Right renal cortex interstitium (tissue), 3 donors: ENCODE measurements around the gene LINC01488. TPM values are rescaled to one million over a fixed set of nuclear protein-coding genes. Genes with fewer than 3 reads are reported as not detected.

Source experiments
- DNase-seq, 3 donors: peaks; one replicate each; pipeline ENCODE4 v3.0.0-alpha.2; 2013; ENCODE audit warnings: low read depth in 3 of 3, low spot score in 2 of 3
- polyA plus RNA-seq, 3 donors: library from polyadenylated mRNA; unstranded; fragments of 120-200 nt; gene quantifications; one replicate each; pipeline ENCODE4 v1.2.1, GENCODE V29; 2013; ENCODE audit not compliant: insufficient read length in 3 of 3

Gene LINC01488
- polyA plus RNA-seq, 3 donors: 0.04 to 0.06 TPM; not detected in 1

DNA sequence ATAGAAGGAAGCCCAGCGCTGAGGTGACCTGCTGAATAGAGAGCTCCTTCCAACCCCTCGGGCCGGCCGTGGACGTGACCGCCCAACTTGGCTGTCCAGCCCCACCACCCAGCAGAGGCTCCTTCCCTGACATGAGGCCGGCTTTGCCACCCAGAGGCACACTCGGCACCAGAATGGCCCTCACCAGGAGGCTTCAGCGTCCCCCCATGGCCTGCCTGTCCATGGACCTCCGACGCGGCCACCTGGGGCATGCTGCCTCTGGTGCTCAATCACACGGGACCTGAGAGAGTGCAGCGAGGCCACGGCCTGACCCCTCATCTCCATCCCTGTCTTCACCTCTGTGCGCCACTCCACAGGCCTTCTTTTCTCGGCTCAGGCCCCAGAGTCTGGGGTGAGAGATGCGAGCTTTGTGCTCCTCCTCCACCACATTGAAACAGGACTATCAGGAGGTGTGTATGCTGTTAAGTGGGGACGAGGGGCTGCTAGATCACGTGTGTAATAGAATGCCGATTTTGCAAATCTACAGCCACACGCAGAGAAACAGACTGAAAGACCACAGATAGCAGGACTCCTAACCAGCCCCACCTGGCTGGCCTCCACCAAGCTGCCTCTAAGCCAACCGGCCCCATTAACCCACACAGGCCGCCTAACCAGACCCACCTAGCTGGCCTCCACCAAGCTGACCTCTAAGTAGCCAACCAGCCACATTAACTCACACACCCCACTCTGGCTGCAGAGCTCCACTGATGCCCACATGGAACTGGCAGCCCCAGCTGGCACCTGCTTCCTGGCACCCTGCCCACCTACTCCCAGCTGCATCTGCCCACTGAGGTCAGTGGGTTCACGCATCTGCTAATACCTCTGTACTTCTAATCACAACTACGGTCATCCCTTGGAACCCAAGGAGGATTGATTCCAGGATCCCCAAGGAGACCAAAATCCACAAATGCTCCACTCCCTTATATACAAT lies 20.7 kb downstream of the LINC01488 start:
- no peak for DNase-seq

DNA sequence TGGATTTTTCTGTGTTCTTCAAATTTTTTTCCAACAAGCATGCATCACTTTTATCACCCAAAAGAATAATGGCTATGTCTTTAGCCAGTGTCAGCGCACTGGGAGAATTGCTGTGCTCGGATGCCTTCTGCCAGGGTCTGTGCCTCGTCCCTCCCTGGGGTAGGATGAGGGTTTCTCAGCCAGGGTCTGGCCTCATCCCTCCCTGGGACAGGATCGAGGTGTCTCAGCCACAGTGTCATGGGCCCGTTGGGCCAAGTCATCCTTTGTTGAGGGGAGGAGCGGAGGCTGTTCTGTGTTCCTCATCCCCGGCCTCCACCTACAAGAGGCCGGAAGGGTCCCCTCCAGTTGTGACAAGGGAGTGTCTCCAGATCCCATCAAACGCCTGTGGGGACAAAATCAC lies 22.7 kb downstream of the LINC01488 start:
- no peak for DNase-seq

DNA sequence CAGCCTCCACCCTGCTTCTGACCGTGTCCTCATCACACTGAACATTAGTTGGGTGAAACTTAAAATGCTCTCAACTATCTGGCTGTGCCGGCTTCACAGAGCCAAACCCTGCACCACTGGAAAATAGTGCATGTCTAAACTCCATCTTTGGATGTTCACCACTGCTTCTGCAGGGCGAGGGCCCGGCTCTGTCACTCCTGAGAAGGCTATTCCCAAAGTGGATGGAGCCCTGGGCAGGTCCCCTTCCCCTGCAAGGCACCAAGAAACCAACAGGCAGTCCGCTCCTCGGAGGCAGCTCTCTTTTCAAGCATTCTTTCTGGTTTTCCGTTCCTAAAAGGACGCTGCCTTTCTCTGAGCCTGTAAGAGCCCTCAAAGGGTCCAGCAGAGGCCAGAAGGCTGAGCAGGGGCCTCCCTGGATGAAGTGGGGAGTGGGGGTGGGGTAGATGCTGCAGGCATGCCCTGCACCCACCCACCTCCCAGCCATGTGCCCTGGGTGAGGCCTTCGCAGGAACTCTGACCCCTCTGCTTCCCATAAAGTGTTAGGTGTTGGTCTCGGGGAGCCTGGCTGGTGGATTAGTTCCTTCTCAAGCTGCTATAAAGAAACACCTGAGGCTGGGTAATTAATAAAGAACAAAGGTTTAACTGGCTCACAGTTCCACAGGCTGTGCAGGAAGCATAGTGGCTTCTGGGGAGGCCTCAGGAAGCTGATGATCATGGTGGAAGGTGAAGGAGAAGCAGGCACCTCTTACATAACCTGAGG lies 23.3 kb downstream of the LINC01488 start:
- DNase-seq: no peak

DNA sequence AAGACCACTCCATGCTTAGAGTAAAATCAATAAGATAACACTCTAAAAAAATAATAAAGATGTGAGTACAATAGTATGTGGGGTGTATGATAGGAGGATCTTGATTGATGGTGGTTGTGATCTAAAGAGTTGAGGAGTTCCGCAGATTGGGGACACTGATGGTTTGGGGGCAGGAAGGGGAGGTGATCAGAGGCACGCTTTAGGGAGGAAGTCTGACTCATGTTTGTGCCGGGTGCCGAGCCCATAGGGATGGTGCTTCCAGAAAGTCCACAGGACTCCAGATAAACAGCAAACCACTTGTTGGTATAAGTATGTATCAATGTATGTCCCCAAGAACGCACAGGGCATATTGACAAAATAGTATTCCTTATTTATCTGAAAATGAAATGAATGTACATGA lies 27.5 kb downstream of the LINC01488 start:
- DNase-seq: no peak

DNA sequence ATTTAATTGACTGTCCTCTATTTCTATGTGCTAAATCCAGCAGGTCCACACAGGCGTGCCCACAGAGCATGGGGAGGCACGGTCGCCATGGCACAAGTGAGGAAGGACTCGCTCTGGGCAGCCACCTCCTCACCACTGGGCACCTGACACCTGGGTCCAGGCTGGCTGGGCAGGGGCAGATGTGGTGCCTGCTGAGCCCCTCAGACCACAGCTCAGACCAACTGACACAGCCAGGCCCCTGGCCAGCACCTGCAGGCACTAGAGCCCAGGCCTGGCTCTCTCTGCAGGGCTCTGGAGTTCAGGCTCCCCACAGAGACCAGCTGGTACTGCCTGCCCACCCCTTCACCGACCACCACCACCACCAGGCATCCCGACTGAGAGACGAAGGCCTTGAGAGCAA lies 27.9 kb downstream of the LINC01488 start:
- no peak for DNase-seq

DNA sequence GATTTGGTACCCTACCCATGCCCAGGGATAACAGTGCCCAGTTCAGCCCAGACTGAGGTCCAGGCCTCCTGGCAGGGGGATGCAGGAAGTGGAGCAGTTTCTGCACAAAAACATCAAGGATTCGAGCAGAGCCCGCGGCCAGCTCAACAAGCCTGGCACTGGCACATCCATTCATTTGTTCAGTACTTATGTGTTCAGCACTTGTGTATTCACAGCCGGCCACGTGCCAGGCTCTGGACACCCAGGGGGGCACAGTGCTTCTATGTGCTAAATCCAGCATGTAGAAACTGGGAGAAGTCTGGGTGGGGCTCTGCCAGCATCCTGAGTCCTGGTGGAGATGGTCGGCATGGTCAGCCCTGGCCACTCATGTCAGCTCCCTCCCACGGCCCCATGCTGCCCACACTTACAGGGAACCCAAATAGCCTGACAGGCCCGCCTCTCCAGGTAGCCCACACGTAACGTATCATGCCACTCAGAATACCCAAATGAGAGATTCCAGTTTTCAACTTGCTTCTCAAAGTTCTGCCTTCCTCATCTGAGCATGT lies 28.5 kb downstream of the LINC01488 start:
- DNase-seq: no peak

DNA sequence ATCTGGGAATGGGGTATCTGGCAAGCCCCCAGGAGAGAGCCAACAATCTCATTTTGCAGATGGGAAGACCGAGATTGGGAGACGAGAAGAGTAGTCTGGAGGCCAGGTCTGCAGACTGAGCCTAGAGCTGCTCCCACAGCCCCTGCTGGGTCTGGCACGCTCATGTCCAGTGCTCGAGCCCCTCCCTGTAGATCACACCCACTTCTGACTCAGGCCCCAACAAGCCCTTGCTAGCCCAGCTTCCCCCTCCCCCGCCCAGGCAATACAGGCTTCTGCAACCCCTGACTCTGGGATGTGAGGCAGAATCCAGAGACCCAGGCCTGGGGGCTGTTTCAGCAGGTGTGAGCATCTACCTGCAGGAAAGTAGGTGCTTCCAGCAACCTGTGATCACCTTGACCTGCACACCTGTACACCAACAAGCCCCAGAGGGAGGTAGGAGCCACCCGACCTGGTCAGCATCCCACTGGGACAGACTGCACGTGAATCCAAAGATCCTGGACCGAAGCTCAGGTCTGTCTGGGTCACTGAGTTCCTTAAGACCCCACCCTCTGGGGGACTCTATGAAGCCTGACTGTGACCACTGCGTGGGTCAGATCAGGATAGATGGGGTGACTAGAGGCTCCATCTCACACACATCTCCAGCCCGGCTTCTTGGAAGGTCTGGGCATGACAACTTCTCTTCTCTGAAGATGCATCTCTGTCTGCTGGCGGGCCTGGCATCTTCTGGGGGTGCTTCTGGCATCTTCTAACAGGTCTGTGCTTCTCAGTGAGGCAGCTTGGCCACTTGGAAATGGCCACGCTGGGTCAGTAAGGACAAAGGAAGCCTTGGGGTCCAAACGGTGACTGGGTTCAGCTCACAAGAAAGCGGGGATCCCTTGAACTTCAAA lies 29.3 kb downstream of the LINC01488 start:
- no peak for DNase-seq

DNA sequence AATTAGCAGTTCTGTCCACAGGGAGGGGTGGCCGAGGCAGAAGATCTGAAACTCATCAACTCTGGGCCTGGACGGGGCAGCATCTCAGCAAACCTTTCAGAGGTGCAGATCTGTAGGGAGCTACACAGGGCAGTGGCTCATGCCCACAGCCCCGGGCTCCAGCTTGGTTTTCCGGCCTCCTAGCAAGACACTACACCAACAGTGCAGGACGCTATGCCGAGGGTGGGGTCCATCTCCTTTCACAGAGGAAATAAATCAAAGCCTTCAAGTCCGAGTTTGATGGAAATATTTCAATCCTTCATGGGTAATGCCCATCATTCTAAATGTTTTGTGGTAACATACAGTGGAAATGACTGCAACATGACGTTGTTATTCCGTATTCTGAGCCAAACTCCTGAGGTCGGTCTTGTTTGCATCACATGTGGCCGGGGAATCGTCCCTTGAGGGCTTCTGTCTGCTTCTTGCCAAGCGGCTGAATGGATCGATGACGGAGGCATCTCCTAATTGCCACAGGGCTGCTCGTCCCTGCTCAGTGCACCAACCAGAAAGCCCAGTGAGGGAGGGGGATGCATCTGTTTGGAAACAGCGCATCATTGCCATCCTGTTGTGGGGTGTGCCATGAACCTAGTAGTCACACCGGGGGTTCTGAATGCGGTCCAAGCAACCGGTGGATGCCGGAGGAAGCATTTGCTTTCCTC lies 30.0 kb downstream of the LINC01488 start:
- DNase-seq: no peak

DNA sequence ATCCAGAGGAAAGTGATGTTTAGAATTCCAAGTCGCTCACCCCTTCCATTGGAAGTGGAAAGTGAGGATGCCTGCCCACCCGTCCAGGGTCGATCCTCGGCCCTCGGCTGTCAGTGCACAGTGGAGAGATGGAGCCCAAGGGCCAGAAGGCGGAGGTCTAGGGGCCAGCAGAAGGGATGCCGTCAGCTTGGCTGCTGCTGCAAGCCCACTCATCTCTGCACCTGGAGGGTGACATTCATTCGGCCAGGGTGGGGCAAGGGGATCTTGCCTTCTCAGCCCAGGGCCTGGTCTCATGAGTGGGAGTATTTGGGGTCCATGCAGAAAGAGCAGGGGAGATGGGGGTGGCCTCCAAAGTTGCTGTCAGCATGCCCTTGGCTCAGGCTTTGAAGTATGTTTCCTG lies 30.7 kb downstream of the LINC01488 start:
- DNase-seq: no peak

DNA sequence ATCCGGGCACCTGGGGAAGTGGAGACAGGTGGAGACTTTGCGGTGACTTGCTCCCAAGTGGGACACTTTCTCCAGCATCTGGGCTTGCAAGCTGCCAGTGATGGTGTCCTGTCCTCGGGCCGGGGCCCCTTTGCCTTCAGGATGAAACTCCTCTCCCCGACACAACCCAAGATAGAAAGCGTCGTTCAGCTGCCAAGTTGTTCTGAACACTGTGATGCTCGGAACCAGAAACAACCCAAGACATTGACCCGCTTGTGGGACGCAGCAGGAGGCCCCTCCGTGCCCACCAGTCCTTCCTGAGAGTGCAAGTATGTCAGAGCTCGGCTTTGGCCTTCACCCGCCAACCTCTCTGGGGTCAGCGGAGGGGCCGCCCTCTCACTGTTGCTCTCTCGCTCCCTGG lies 31.3 kb downstream of the LINC01488 start:
- DNase-seq: no peak

DNA sequence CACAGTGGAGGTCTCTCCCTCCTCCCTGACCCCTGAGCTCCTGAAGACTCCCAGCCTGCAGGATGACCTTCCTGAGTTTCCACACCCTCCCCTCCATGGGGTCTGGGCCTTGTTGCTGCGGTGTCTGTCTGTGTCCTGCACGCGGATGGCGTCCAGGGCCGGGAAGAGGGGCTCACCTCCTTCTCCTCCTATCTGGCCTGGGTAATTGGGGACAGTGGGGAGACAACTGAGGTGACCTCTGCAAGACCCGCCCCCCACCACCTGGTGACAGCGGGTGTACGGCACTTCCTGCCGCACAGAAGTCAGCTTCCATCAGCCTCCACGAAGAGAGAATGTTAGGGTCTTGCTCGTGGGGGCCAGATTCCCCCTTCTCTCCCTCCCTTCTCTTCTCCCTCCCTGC lies 31.7 kb downstream of the LINC01488 start:
- no peak for DNase-seq

DNA sequence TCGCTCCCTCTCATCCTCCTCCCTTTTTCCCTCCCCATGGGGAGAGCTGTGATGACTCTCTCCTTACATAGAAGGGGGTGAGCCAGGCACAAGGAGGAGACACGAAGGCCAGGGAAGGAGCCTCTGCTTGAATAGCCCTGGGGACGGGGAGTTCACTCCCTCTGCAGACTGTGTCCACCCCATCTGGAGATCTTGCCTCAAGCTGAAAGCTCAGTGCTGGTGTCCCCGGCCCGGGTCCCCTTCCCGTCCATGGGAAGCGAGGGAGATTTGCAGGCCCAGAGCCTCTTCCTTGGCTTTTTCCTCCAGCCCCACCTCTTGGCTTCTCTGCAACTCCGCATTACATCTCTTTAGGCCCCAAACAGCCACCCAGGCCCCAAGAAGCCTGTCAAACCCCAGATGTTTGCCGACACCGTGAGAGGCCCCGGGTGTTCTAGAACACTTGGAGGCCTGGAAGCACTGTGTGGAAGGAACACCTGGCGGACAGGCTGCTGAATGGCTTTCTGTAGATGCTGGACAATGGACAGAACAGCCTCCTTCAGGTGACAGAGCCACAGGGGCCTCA lies 32.3 kb downstream of the LINC01488 start:
- no peak for DNase-seq

DNA sequence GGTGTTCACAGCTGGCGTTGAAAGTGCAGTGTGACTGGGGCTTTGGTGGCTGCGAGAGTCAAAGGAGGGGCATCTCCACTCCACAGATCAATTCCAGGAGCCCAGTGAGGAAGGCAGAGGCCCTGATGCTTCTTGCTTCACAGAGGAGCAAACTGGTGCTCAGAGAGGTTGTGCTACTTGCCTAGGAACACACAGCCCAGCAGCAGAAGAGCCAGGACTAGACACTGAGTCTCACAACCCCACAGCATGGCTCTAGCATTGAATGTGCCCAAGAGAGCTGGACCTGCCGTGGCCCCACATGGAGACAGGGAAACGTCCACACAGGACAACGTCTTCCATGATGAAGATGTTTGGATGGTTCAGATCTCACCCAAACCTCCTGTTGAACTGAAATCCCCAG lies 33.3 kb downstream of the LINC01488 start:
- no peak for DNase-seq

DNA sequence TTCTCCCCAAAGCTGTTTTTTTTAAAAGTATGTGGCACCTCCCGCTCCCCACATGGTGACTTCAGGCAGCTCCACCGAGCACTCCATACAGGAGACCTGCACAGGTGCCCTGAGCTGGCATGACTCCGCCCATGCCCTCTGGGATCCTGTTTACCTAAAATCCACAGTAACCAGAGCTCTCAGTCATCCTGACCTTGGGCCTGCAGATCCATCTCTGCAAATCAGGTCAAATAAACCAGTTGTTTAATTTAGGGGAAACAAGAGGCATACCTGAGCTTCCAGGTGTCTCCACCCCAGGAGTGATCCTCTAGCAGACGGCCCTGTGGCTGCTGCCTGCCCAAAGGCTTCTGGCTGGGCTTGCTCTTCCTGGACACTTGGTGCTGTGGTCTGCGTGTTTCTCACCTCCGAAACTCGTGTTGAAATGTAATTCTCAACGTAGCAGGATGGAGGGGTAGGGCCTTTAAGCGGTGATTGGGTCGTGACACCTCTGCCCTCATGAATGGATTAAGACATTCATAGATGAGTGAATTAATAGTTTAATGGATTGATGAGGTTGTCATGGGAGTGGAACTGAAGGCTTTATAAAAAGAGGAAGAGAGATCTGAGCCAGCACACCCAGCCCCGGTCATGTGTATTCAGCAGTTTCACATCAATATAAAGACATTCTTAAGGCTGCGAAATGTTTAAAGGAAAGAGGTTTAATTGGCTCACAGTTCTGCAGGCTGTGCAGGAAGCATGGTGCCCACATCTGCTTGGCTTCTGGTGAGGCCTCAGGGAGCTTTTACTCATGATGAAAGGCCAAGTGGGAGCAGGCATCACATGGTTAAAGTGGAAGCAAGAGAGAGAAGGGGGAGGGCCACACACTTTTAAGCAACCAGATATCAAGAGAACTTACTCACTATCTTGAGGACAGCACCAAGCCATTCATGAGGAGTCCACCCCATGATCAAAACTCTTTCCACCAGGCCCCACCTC lies 34.1 kb downstream of the LINC01488 start:
- DNase-seq: no peak

DNA sequence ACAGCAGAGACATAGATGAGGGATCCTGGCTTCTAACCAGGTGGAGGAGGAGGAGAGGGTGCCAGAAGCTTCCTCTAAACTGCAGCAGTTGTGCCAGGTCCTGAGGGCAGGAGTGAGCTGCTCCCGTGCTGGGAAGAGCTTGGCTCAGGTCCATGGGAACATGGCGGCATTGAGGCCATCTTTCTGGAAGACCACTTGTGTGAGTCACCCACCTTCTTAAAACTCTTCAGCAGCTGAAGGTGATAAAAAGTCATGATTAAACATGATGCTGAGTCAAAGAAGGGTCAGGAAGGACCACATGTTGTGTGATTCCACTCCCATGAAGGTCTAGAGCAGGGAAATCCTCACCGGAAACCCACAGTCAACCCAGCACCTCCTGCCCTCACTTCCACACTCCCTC lies 35.1 kb downstream of the LINC01488 start:
- no peak for DNase-seq

DNA sequence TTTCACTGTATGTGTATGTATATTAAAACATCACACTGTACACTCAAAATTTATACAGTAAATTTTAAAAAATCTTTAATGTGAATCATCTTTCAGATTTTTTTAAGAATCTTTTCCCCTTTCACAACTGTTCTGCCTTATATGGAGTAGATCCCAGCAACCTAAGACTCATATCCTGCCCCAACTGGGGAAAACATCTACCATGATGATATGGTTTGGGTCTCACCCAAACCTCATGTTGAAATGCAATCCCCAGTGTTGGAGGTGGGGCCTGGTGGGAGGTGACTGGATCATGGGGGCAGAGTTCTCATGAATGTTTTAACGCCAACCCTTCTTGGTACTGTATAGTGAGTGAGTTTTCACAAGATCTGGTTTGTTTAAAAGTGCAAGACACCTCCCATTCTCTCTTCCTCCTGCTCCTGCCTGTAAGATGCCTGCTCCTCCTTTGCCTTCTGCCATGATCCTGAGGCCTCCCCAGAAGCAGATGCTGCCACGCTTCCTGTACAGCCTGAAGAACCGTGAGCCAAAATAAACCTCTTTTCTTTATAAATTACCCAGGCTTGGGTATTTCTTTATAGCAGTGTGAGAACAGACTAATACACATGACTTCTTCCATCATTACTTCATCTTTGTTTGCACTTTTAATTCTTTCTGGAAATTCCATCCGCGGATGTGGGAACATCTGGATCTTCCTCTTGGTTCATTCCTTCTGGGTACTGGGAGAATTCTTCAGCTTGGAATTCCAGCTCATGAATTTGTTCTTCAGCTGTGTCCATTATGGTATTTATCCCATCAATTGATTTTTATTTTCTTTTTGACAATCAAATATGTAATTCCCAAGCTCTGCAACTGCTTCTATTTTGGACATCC lies 36.9 kb downstream of the LINC01488 start:
- DNase-seq: no peak

DNA sequence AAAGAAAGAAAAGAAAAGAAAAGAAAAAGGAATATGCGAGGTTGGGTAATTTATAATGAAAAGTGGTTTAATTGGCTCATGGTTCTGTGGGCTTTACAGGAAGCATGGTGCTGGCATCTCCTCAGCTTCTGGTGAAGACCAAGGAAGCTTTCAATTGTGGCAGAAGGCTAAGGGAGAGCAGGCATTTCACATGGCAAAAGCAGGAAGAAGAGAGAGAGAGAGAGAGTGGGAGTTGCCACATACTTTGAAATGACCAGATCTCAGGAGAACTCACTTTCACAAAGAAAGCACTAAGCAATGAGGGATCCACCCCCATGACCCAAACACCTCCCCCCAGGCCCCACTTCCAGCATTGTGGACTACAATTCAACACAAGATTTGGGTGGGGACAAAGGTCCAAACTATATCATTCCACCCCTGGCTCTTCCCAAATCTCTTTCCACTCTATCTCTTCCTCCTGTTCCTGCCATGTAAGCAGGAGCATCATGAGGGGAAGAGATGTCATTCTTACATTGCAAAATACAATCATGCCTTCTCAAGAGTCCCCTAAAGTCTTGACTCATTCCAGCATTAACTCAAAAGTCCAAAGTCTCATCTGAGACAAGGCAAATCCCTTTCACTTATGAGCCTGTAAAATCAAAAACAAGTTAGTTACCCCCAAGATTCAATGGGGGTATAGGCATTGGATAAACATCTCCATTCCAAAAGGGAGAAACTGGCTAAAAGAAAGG lies 38.9 kb downstream of the LINC01488 start:
- no peak for DNase-seq
